Measurements from ENCODE around the gene B3GNT7. TPM values are rescaled to one million over a fixed set of nuclear protein-coding genes. Genes with fewer than 3 reads are reported as not detected.

B3GNT7 gene
- total RNA-seq, 1 donor from 2014 or later, result 1.8 TPM

DNA sequence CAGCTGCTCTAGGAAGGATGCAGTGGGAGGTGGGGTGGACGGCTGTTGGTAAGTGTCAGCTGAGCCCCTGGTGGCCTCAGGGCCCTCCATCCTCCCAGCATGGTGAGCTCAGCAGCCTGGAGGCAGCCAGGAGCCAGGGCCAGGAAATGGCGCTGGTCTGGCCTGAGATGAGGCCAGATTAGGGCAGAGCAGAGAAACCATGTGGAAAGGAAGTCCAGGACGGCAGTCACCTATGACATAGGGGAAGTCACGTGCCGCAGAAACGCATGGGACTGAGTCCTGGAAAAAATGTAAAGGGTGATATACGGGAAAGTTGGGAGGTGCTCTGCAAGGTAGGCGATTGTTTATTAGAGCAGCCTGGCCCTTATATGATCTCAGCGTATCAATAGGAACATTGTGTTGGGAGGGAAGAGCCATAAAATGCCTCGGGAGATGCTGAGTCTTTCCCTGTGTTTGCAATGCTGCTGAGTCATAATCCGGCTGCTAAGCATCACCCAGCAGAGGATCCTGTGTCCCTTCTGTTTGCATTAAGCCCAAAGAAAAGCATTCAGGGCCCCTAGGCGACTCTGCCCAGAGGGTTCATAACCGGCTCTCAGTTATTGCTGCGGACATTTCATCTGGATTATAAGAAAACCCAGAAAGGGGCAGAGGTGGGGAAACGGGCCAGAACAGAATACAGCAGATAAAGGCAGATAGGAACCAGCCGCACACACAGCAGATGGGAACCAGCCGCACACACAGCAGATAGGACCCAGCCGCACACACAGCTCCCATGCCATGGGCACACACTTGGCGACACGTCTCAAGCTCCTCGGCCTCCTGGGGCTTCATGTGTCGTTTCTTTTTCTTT lies 30.3 kb upstream of the B3GNT7 start:
- Mint-ChIP-seq H3K4me3 (ENCODE audit: unreplicated experiment) (peak overlapping the region; percentile 42), H3K27me3 (ENCODE audit: low read depth) (no peaks in the 10 kb centered on the region), H3K36me3 (ENCODE audit: low read depth) (peaks cover 21% of the 10 kb centered on the region), H3K27ac (ENCODE audit: unreplicated experiment) (peak overlapping the region; percentile 98), H3K9me3 (ENCODE audit: low read depth) (no peaks in the 10 kb centered on the region), H3K4me1 (ENCODE audit: low read depth) (peaks cover 21% of the 10 kb centered on the region)
- TF ChIP-seq, protein P1, sequence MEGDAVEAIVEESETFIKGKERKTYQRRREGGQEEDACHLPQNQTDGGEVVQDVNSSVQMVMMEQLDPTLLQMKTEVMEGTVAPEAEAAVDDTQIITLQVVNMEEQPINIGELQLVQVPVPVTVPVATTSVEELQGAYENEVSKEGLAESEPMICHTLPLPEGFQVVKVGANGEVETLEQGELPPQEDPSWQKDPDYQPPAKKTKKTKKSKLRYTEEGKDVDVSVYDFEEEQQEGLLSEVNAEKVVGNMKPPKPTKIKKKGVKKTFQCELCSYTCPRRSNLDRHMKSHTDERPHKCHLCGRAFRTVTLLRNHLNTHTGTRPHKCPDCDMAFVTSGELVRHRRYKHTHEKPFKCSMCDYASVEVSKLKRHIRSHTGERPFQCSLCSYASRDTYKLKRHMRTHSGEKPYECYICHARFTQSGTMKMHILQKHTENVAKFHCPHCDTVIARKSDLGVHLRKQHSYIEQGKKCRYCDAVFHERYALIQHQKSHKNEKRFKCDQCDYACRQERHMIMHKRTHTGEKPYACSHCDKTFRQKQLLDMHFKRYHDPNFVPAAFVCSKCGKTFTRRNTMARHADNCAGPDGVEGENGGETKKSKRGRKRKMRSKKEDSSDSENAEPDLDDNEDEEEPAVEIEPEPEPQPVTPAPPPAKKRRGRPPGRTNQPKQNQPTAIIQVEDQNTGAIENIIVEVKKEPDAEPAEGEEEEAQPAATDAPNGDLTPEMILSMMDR (IDR thresholded peaks at IDR 0.05), result no peak
- DNase-seq (ENCODE audit: low spot score), result peak; percentile 60

DNA sequence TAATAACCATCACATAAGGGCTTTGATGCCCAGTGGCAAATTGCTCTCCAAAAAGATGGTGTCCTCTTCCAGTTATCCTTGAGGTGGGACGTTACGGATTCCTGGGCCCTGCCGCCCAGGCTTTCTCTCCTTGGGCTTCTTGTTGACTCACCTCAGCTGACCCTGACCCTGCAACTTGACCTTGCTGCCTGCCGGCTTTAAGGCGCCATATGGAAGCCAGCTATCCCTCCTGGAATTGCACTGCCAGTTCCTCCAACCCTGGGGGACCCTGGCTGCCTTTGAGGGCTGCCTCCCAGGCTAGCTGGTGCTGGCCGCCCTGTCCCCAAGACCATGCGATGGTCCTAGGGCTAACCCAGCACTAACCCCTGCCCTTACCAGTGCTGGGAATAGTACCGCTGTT lies 28.3 kb upstream of the B3GNT7 start:
- Mint-ChIP-seq H3K4me3 (ENCODE audit: unreplicated experiment) (no peak overlapping the region), H3K9me3 (ENCODE audit: low read depth) (no peaks in the 10 kb centered on the region), H3K27ac (ENCODE audit: unreplicated experiment) (no peak overlapping the region), H3K4me1 (ENCODE audit: low read depth) (peaks cover 21% of the 10 kb centered on the region), H3K36me3 (ENCODE audit: low read depth) (peaks cover 17% of the 10 kb centered on the region), H3K27me3 (ENCODE audit: low read depth) (no peaks in the 10 kb centered on the region)
- TF ChIP-seq, protein P1 (IDR thresholded peaks at IDR 0.05), result no peak
- peak; percentile 56 for DNase-seq (ENCODE audit: low spot score)

DNA sequence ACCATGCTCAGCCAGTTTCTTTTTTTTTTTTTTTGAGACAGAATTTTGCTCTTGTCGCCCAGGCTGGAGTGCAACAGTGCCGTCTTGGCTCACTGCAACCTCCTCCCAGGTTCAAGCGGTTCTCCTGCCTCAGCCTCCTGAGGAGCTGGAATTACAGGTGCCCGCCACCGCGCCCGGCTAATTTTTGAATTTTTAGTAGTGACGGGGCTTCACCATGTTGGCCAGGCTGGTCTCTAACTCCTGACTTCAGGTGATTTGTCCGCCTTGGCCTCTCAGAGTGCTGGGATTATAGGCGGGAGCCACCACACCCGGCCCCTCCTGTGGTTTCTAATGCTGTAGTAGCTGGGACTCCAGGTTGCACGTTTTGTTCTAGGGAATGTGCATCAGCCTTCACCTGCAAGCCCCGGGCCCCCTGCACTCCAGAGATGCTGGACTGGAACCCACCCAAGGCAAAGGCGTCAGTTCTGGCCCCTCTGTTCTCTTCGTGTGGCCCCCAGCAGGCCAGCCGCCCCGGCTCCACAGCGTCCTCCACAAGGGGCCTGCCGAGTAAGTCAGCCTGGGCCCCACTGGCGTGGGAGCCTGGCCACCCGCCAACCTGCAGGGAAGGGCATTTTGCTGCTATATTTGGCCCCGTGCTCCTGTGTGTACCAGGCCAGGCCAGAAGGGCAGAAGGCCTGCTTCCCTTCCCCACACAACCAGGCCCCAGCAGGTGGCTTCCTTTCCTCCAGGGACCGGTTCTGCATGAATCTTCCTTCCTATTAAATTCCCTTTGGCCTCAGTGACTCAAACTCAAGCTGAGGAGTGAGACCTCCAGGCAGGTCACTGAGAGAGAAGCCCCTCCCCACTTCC lies 25.7 kb upstream of the B3GNT7 start:
- Mint-ChIP-seq H3K9me3 (ENCODE audit: low read depth) (no peaks in the 10 kb centered on the region), H3K36me3 (ENCODE audit: low read depth) (peaks cover 18% of the 10 kb centered on the region), H3K27ac (ENCODE audit: unreplicated experiment) (no peak overlapping the region), H3K4me3 (ENCODE audit: unreplicated experiment) (no peak overlapping the region), H3K27me3 (ENCODE audit: low read depth) (no peaks in the 10 kb centered on the region), H3K4me1 (ENCODE audit: low read depth) (peaks cover 22% of the 10 kb centered on the region)
- TF ChIP-seq, protein P1 (IDR thresholded peaks at IDR 0.05), result no peak
- peak; percentile 73 for DNase-seq (ENCODE audit: low spot score)

DNA sequence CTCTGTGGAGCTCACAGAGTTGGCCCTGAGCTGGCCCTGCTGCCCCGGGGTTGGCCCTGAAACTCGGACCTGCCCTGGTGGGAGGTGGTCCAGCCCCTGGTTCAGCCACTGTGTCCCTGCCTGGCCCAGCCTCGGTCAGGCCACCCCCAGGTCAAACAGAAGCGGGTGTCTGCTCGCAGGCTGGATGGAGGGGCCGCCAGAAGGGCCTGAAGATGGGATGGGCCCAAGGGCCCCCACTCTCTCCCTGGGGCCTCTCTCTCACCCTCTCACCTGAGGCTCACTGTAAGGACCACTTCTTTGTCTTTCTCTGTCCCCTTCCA lies 25.1 kb upstream of the B3GNT7 start:
- Mint-ChIP-seq H3K4me3 (ENCODE audit: unreplicated experiment) (no peak overlapping the region), H3K36me3 (ENCODE audit: low read depth) (peaks cover 20% of the 10 kb centered on the region), H3K4me1 (ENCODE audit: low read depth) (peaks cover 17% of the 10 kb centered on the region), H3K27ac (ENCODE audit: unreplicated experiment) (no peak overlapping the region), H3K9me3 (ENCODE audit: low read depth) (no peaks in the 10 kb centered on the region), H3K27me3 (ENCODE audit: low read depth) (no peaks in the 10 kb centered on the region)
- peak; percentile 65 for DNase-seq (ENCODE audit: low spot score)
- TF ChIP-seq, protein P1 (IDR thresholded peaks at IDR 0.05), result no peak

DNA sequence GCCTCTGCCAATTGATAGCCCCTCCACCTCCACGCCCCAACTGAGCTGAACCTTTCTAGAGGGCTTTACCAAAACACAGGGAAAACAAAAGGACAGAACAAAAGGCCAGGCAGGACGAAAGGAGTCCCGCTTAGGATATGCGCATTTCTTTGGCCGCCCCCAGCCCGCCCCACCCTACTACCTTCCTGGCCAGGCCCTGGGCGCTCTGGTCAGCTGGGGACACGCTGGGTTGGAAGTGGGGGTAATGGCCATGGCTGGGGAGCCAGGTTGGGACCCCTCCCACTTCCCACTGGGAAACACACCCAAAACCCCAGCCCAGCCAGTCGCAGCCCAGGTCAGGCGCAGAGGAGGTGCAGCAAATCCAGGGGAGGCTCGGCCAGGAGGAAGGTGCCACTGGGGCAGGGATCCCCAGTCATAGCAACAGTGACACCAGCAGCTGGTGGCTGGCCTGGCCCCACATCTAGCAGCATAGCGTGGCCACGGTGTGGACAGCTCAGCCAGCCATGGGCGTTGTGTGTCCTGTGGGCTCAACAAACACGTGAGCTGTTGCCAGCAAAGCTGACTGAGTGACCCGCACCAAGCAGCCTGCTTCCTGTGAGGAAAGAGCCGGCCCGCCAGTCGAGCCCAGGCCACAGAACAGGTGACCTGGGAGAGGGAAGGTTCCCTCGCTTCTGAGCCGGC lies 24.6 kb upstream of the B3GNT7 start:
- H3K4me3 Mint-ChIP-seq (ENCODE audit: unreplicated experiment), result no peak overlapping the region
- H3K36me3 Mint-ChIP-seq (ENCODE audit: low read depth), result peaks cover 18% of the 10 kb centered on the region
- H3K9me3 Mint-ChIP-seq (ENCODE audit: low read depth), result no peaks in the 10 kb centered on the region
- TF ChIP-seq, protein P1 (IDR thresholded peaks at IDR 0.05), result no peak
- no peaks in the 10 kb centered on the region for H3K27me3 Mint-ChIP-seq (ENCODE audit: low read depth)
- peak; percentile 89 for DNase-seq (ENCODE audit: low spot score)
- no peak overlapping the region for H3K27ac Mint-ChIP-seq (ENCODE audit: unreplicated experiment)
- peaks cover 12% of the 10 kb centered on the region for H3K4me1 Mint-ChIP-seq (ENCODE audit: low read depth)
